H9 (cell line): Measurements from ENCODE around the gene UBASH3A. TPM values are rescaled to one million over a fixed set of nuclear protein-coding genes. Genes with fewer than 3 reads are reported as not detected.

Experiments
- DNase-seq: peaks from one replicate; pipeline ENCODE4 v3.0.0-alpha.2; 2017
- H2AFZ ChIP-seq: one replicate; pipeline ENCODE4 v1.6.1; 2013; ENCODE audit warnings: mild to moderate bottlenecking, low read length, control low read depth, moderate library complexity
- H2AK5ac ChIP-seq: 2 replicates; pipeline ENCODE4 v1.6.1; 2013; ENCODE audit warnings: low read length, control low read depth, mixed read lengths; ENCODE audit not compliant: insufficient read length
- H2BK120ac ChIP-seq: one replicate; pipeline ENCODE4 v1.6.1; 2013; ENCODE audit warnings: low read depth, mild to moderate bottlenecking, low read length, control low read depth, inconsistent platforms; ENCODE audit not compliant: poor library complexity, severe bottlenecking
- H2BK12ac ChIP-seq: 2 replicates; pipeline ENCODE4 v1.6.1; 2013; ENCODE audit warnings: low read length, control low read depth, mixed read lengths, low read depth; ENCODE audit not compliant: insufficient read length
- H2BK15ac ChIP-seq: 2 replicates; pipeline ENCODE4 v1.6.1; 2013; ENCODE audit warnings: low read depth, low read length, control low read depth
- H2BK20ac ChIP-seq: one replicate; pipeline ENCODE4 v1.6.1; 2013; ENCODE audit warnings: low read depth, mild to moderate bottlenecking, low read length, control low read depth, inconsistent platforms; ENCODE audit not compliant: poor library complexity, severe bottlenecking
- H2BK5ac ChIP-seq: 2 replicates; pipeline ENCODE4 v1.6.1; 2013; ENCODE audit warnings: low read length, control low read depth, mixed read lengths; ENCODE audit not compliant: insufficient read length
- H3K14ac ChIP-seq: 2 replicates; pipeline ENCODE4 v1.6.1; 2013; ENCODE audit warnings: low read length, control low read depth; ENCODE audit not compliant: insufficient read depth
- H3K18ac ChIP-seq: 2 replicates; pipeline ENCODE4 v1.6.1; 2013; ENCODE audit warnings: low read depth, mild to moderate bottlenecking, mixed read lengths, low read length, control low read depth; ENCODE audit not compliant: insufficient read length
- H3K23ac ChIP-seq: 2 replicates; pipeline ENCODE4 v1.6.1; 2013; ENCODE audit warnings: low read length, control low read depth, mixed read lengths, low read depth; ENCODE audit not compliant: insufficient read length
- H3K23me2 ChIP-seq: 2 replicates; pipeline ENCODE4 v1.6.1; 2013; ENCODE audit warnings: low read depth, mild to moderate bottlenecking, mixed read lengths, low read length, control low read depth; ENCODE audit not compliant: insufficient read length, poor library complexity, severe bottlenecking
- H3K27ac ChIP-seq: 2 replicates; pipeline ENCODE4 v1.5.1; 2013; ENCODE audit warnings: low read length, control low read depth, mixed read lengths, low read depth; ENCODE audit not compliant: insufficient read length
- H3K27me3 ChIP-seq: 2 replicates; pipeline ENCODE4 v1.6.1; 2013; ENCODE audit warnings: low read length, control low read depth, inconsistent platforms; ENCODE audit not compliant: insufficient read depth
- H3K4ac ChIP-seq: 2 replicates; pipeline ENCODE4 v1.6.1; 2013; ENCODE audit warnings: low read depth, mild to moderate bottlenecking, control low read depth, inconsistent platforms, low read length, moderate library complexity
- H3K4me1 ChIP-seq: 2 replicates; pipeline ENCODE4 v1.6.1; 2013; ENCODE audit warnings: low read length, control low read depth, inconsistent platforms; ENCODE audit not compliant: insufficient read depth
- H3K4me2 ChIP-seq: 2 replicates; pipeline ENCODE4 v1.6.1; 2013; ENCODE audit warnings: low read length, control low read depth, mixed read lengths; ENCODE audit not compliant: insufficient read length, insufficient read depth
- H3K56ac ChIP-seq: 2 replicates; pipeline ENCODE4 v1.6.1; 2013; ENCODE audit warnings: low read depth, mild to moderate bottlenecking, mixed read lengths, low read length, control low read depth; ENCODE audit not compliant: insufficient read length
- H3K79me1 ChIP-seq: 2 replicates; pipeline ENCODE4 v1.6.1; 2013; ENCODE audit warnings: low read depth, mild to moderate bottlenecking, moderate library complexity, low read length, control low read depth, inconsistent platforms; ENCODE audit not compliant: insufficient read depth, poor library complexity, severe bottlenecking
- H3K79me2 ChIP-seq: 2 replicates; pipeline ENCODE4 v1.6.1; 2013; ENCODE audit warnings: low read length, control low read depth, inconsistent platforms; ENCODE audit not compliant: insufficient read depth
- H3K9ac ChIP-seq: 2 replicates; pipeline ENCODE4 v1.6.1; 2013; ENCODE audit warnings: low read length, control low read depth, mixed read lengths; ENCODE audit not compliant: insufficient read length; ENCODE audit errors: extremely low read depth
- H3K9me3 ChIP-seq: one replicate; pipeline ENCODE4 v1.6.1; 2013; ENCODE audit warnings: low read depth, low read length, inconsistent platforms; ENCODE audit not compliant: control insufficient read depth
- H3T11ph ChIP-seq: one replicate; pipeline ENCODE4 v1.6.1; 2013; ENCODE audit warnings: mild to moderate bottlenecking, low read length, control low read depth, inconsistent platforms
- H4K20me1 ChIP-seq: one replicate; pipeline ENCODE4 v1.6.1; 2013; ENCODE audit not compliant: control insufficient read depth, insufficient read length, insufficient read depth
- H4K5ac ChIP-seq: 2 replicates; pipeline ENCODE4 v1.6.1; 2013; ENCODE audit warnings: low read depth, mild to moderate bottlenecking, mixed read lengths, low read length, control low read depth; ENCODE audit not compliant: insufficient read length
- H4K8ac ChIP-seq: replicated peaks from 2 replicates; pipeline ENCODE4 v1.6.1; 2013; ENCODE audit warnings: low read length, control low read depth, mixed read lengths, low read depth; ENCODE audit not compliant: insufficient read length
- H4K91ac ChIP-seq: 2 replicates; pipeline ENCODE4 v1.6.1; 2013; ENCODE audit warnings: low read depth, mild to moderate bottlenecking, moderate library complexity, mixed read lengths, low read length, control low read depth; ENCODE audit not compliant: insufficient read length
- H3K27ac Mint-ChIP-seq, 3 experiments: 2 replicates in 2 of 3; 3 replicates in 1 of 3; pipeline ENCODE4 v1.8.0; 2020 to 2021; ENCODE audit warnings: mixed read lengths in 3 of 3, mild to moderate bottlenecking in 1 of 3, moderate library complexity in 1 of 3
- H3K27me3 Mint-ChIP-seq: 2 replicates; pipeline ENCODE4 v1.8.0; 2021; ENCODE audit warnings: low read depth, mild to moderate bottlenecking, moderate library complexity, mixed read lengths
- H3K36me3 Mint-ChIP-seq, 3 experiments: 2 replicates in 2 of 3; 3 replicates in 1 of 3; pipeline ENCODE4 v1.8.0; 2020 to 2021; ENCODE audit warnings: low read depth in 3 of 3, mixed read lengths in 3 of 3; ENCODE audit not compliant: insufficient read depth in 1 of 3
- H3K4me1 Mint-ChIP-seq, 2 experiments: 2 replicates each; pipeline ENCODE4 v1.8.0; 2020; ENCODE audit warnings: mixed read lengths in 2 of 2
- H3K4me3 Mint-ChIP-seq, 2 experiments: 2 replicates in 1 of 2; 3 replicates in 1 of 2; pipeline ENCODE4 v1.8.0; 2020 to 2021; ENCODE audit warnings: mild to moderate bottlenecking in 2 of 2, mixed read lengths in 2 of 2, moderate library complexity in 1 of 2
- H3K9me3 Mint-ChIP-seq, 2 experiments: 2 replicates in 1 of 2; 3 replicates in 1 of 2; pipeline ENCODE4 v1.8.0; 2020; ENCODE audit warnings: mild to moderate bottlenecking in 2 of 2, mixed read lengths in 2 of 2, moderate library complexity in 1 of 2
- CTCF ChIP-seq: fragments of 200-600 bp; sonication (generic); conservative IDR thresholded peaks from 3 replicates; pipeline ENCODE4 v1.8.0; 2021; ENCODE audit warnings: antibody characterized with exemption, mild to moderate bottlenecking
- WGBS: extraction: QIAGEN DNeasy Blood & Tissue Kit; methylation state at CpG from one replicate; pipeline ENCODE4 v1.1.7; 2013; ENCODE audit warnings: missing lambda C conversion rate, low lambda C conversion rate, mixed read lengths; ENCODE audit not compliant: insufficient read length; ENCODE audit errors: extremely low coverage; 5-methylcytosine and 5-hydroxymethylcytosine counted together
- total RNA-seq: library from RNA; stranded (reverse); gene quantifications from 2 replicates; pipeline ENCODE4 v1.2.1, GENCODE V29; 2021

The UBASH3A gene
- total RNA-seq, 1 experiment from 2014 or later, result not detected

DNA sequence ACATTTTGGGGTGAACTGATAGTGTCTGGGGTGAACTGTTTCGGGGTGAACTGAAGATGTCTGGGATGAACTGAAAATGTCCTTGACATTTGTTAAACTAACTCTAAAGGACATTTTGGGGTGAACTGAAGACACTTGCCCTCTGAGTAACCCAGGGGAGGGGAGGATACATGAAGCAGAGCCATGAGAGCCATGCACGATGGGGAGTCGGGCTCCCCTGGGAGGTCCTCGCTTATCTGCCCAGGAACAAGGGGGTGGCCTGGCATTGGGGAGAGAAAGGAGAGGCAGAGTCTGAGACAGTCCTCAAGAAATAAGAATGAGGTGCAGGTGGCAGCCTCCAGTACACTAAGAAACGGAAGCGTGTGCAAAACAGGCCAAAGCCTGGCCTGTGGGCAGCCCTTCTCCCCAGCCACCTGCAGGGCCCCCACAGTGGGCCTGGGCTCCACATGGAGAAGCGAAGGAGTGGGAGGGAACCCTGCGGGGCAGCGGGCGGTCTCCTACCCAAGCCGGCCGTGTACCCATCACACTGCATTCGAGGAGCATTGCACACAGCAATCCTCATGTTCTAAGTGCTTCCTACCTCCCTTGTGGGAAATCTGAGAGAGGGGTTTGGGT is 68.1 kb downstream of the UBASH3A start:
- Mint-ChIP-seq H3K27me3 (peaks cover 8% of the 10 kb centered on the region), H3K27ac (no peak overlapping the region), H3K4me1 (peaks cover 29 to 30% of the 10 kb centered on the region in 2 experiments), H3K9me3 (no peaks in the 10 kb centered on the region), H3K4me3 (no peak overlapping the region), H3K36me3 (no peaks in the 10 kb centered on the region)
- Histone ChIP-seq H2BK15ac (no peak overlapping the region), H3T11ph (no peak overlapping the region), H2BK5ac (no peak overlapping the region), H3K56ac (no peak overlapping the region), H3K4ac (no peak overlapping the region), H2BK120ac (no peak overlapping the region), H3K9ac (no peak overlapping the region), H3K9me3 (no peaks in the 10 kb centered on the region), H2BK12ac (no peak overlapping the region), H3K27me3 (no peaks in the 10 kb centered on the region), H2AFZ (no peak overlapping the region), H4K91ac (no peak overlapping the region), H3K27ac (no peak overlapping the region), H2BK20ac (no peak overlapping the region), H4K20me1 (no peaks in the 10 kb centered on the region), H3K79me1 (no peaks in the 10 kb centered on the region), H3K14ac (no peak overlapping the region), H3K79me2 (no peaks in the 10 kb centered on the region), H3K4me1 (peaks cover 12% of the 10 kb centered on the region; the same call in 1 of the 2 replicates), H3K23me2 (no peaks in the 10 kb centered on the region), H3K23ac (no peak overlapping the region), H3K18ac (no peak overlapping the region), H4K5ac (no peak overlapping the region), H2AK5ac (no peak overlapping the region), H3K4me2 (no peak overlapping the region), H4K8ac (no peak overlapping the region)
- no CpG with 5 or more reads among the region's 13 CpGs for WGBS
- DNase-seq, result no peak
- TF ChIP-seq CTCF, result no peak
